ENCODE data around the gene RPS6KB2.
"Not testable (repeated sequence)": the region's sequence is repeated elsewhere in the genome, so short reads cannot be mapped to it uniquely, and the experiment has no call there.

The RPS6KB2 gene

DNA sequence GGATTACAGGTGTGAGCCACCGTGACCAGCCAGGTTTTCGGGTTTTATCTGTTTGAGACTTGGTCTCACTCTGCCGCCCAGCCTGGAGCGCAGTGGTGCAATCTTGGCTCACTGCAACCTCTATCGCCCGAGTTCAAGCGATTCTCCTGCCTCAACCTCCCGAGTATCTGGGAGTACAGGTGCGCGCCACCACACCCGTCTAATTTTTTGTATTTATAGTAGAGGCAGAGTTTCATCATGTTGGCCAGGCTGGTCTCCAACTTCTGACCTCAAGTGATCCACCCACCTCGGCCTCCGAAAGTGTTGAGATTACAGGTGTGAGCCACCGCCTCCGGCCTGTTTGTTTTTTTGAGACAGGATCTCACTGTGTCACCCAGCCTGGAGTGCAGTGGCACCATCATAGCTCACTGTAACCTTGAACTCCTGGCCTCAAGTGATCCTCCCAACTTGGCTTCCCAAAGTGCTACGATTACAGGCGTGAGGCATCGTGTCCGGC lies 882 bp upstream of the RPS6KB2 start:
- not testable (repeated sequence) for H3K4me1 ChIP-seq (ENCODE audit: control insufficient read depth, insufficient read depth, low read length); H3K9me3 ChIP-seq (ENCODE audit: control insufficient read depth, low read length); DNase-seq (ENCODE audit: low read depth); H3K27me3 ChIP-seq (replicated peaks; ENCODE audit: control insufficient read depth, insufficient read depth, low read length)
- H3K4me3 ChIP-seq (ENCODE audit: low read length): peak overlapping the region; percentile 100
- peaks cover 14% of the 10 kb centered on the region for H3K36me3 ChIP-seq (ENCODE audit: control insufficient read depth, insufficient read depth, low read length, severe bottlenecking)
- H3K9ac ChIP-seq (ENCODE audit: low read length): peak overlapping the region; percentile 99

DNA sequence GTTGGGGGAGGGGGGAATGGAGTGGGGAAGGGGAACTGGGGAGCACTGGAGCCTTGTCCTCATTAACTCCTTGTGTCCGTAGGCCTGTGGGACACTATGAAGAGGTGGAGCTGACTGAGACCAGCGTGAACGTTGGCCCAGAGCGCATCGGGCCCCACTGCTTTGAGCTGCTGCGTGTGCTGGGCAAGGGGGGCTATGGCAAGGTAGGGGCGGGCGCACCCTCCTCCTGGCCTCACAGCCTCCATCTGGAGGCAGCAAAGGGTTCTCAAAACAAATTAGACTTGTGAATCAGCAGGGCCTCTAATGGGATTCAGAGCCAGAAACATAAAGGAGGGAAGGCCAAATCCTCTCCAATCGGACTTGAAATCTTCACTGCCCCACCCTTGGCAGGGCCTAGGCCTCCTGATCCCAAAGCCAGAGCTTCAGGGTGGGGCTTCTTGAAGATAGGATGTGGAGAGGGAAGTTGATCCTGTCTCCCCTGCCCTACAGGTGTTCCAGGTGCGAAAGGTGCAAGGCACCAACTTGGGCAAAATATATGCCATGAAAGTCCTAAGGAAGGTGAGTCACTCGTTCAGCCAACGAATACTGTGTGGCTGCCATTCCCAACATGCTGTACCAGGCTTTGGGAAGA lies 859 bp downstream of the RPS6KB2 start:
- DNase-seq (ENCODE audit: low read depth): no peak
- Histone ChIP-seq H3K9ac (ENCODE audit: low read length) (peak overlapping the region; percentile 99), H3K36me3 (ENCODE audit: control insufficient read depth, insufficient read depth, low read length, severe bottlenecking) (peaks cover 32% of the 10 kb centered on the region), H3K9me3 (ENCODE audit: control insufficient read depth, low read length) (no peaks in the 10 kb centered on the region), H3K4me1 (ENCODE audit: control insufficient read depth, insufficient read depth, low read length) (peaks cover 10% of the 10 kb centered on the region), H3K4me3 (ENCODE audit: low read length) (peak overlapping the region; percentile 100), H3K27me3 (replicated peaks; ENCODE audit: control insufficient read depth, insufficient read depth, low read length) (no peaks in the 10 kb centered on the region)

DNA sequence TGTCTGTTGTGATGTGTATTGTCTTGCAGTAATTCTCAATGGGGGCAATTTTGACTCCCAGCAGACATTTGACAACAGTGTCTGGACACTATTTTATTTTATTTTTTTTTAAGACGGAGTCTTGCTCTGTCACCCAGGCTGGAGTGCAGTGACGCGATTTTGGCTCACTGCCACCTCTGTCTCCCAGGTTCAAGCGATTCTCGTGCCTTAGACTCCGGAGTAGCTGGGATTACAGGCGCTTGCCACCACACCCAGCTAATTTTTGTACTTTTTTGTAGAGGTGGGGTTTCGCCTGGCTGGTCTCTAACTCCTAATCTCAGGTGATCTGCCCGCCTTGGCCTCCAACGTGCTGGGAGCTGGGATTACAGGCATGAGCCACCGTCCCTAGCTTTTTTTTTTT lies 1.4 kb downstream of the RPS6KB2 start:
- H3K4me1 ChIP-seq (ENCODE audit: control insufficient read depth, insufficient read depth, low read length): peaks cover 10% of the 10 kb centered on the region
- DNase-seq (ENCODE audit: low read depth): no peak
- peaks cover 37% of the 10 kb centered on the region for H3K36me3 ChIP-seq (ENCODE audit: control insufficient read depth, insufficient read depth, low read length, severe bottlenecking)
- H3K27me3 ChIP-seq (replicated peaks; ENCODE audit: control insufficient read depth, insufficient read depth, low read length): no peaks in the 10 kb centered on the region
- H3K4me3 ChIP-seq (ENCODE audit: low read length): peak overlapping the region; percentile 100
- no peak overlapping the region for H3K9ac ChIP-seq (ENCODE audit: low read length)
- H3K9me3 ChIP-seq (ENCODE audit: control insufficient read depth, low read length): no peaks in the 10 kb centered on the region

DNA sequence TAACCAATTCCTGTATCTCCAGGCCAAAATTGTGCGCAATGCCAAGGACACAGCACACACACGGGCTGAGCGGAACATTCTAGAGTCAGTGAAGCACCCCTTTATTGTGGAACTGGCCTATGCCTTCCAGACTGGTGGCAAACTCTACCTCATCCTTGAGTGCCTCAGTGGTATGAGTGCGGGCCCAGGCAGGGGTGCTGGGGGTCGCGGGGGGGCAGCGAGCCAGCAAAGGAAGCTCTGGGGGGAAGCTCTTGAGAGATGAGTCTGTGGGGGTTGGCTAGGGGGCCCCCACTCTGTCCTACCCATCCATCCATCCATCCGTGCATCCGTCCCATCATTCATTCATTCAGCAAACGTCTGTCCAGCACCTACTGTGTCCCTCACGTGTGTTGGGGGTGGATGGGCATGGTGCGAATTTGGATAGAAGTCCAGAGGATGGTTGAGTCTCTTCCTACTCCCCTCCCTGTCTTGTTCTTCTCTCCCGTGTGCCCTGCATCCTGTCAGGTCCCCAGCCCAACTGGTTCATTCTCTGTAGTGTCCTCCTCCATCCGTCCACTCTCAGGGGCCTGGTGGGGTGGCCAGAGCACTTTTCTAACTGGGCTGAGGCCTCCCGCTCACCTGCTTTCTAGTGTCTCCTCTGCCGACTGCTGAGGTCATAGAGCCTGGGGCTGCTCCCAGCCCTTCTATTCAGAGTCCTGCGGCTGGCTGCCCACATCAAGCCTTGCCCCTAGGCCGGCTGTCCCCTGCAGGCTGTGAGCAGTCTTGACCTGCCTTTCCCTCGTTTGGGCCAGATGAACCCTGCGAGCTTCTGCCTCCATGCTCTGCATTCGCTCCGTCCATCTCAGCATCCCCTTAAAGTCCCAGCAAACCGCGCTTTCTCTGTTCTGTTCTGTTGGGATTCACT lies 3.3 kb downstream of the RPS6KB2 start:
- Histone ChIP-seq H3K9ac (ENCODE audit: low read length) (no peak overlapping the region), H3K4me3 (ENCODE audit: low read length) (no peak overlapping the region), H3K4me1 (ENCODE audit: control insufficient read depth, insufficient read depth, low read length) (peaks cover 10% of the 10 kb centered on the region), H3K9me3 (ENCODE audit: control insufficient read depth, low read length) (no peaks in the 10 kb centered on the region), H3K36me3 (ENCODE audit: control insufficient read depth, insufficient read depth, low read length, severe bottlenecking) (peaks cover 46% of the 10 kb centered on the region), H3K27me3 (replicated peaks; ENCODE audit: control insufficient read depth, insufficient read depth, low read length) (no peaks in the 10 kb centered on the region)
- no peak for DNase-seq (ENCODE audit: low read depth)

DNA sequence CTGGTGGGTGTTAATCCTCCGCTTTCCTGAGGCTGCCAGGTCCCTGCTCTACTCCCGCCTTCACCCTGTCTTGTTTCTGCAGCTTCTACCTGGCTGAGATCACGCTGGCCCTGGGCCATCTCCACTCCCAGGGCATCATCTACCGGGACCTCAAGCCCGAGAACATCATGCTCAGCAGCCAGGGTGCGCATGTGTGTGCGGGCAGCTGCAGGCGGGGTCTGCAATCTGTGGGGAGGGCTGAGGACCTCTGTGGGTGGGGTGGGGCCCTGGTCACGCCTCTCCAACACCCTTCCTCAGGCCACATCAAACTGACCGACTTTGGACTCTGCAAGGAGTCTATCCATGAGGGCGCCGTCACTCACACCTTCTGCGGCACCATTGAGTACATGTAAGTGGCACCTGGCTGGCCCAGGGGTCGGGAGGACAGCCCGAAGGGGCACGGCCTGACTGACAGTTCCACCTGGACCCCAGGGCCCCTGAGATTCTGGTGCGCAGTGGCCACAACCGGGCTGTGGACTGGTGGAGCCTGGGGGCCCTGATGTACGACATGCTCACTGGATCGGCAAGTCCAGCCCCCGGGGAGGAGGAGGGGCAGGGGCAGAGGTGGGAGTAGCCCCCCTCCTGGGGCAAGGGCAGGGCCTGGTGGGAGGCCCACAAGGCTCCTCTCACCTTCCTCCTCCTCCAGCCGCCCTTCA lies 4.5 kb downstream of the RPS6KB2 start:
- peaks cover 49% of the 10 kb centered on the region for H3K36me3 ChIP-seq (ENCODE audit: control insufficient read depth, insufficient read depth, low read length, severe bottlenecking)
- H3K4me1 ChIP-seq (ENCODE audit: control insufficient read depth, insufficient read depth, low read length): peaks cover 6% of the 10 kb centered on the region
- H3K9ac ChIP-seq (ENCODE audit: low read length): no peak overlapping the region
- no peak for DNase-seq (ENCODE audit: low read depth)
- no peaks in the 10 kb centered on the region for H3K27me3 ChIP-seq (replicated peaks; ENCODE audit: control insufficient read depth, insufficient read depth, low read length)
- no peak overlapping the region for H3K4me3 ChIP-seq (ENCODE audit: low read length)
- H3K9me3 ChIP-seq (ENCODE audit: control insufficient read depth, low read length): no peaks in the 10 kb centered on the region

- no peak for DNase-seq (ENCODE audit: low read depth)
- no peaks in the 10 kb centered on the region for H3K9me3 ChIP-seq (ENCODE audit: control insufficient read depth, low read length)
- no peak overlapping the region for H3K4me3 ChIP-seq (ENCODE audit: low read length)
- no peaks in the 10 kb centered on the region for H3K27me3 ChIP-seq (replicated peaks; ENCODE audit: control insufficient read depth, insufficient read depth, low read length)
- peaks cover 6% of the 10 kb centered on the region for H3K4me1 ChIP-seq (ENCODE audit: control insufficient read depth, insufficient read depth, low read length)
- no peak overlapping the region for H3K9ac ChIP-seq (ENCODE audit: low read length)
- peaks cover 55% of the 10 kb centered on the region for H3K36me3 ChIP-seq (ENCODE audit: control insufficient read depth, insufficient read depth, low read length, severe bottlenecking)
Measured at GRCh38 chr11:67433536-67434394, 5.5 kb downstream of the RPS6KB2 start.

DNA sequence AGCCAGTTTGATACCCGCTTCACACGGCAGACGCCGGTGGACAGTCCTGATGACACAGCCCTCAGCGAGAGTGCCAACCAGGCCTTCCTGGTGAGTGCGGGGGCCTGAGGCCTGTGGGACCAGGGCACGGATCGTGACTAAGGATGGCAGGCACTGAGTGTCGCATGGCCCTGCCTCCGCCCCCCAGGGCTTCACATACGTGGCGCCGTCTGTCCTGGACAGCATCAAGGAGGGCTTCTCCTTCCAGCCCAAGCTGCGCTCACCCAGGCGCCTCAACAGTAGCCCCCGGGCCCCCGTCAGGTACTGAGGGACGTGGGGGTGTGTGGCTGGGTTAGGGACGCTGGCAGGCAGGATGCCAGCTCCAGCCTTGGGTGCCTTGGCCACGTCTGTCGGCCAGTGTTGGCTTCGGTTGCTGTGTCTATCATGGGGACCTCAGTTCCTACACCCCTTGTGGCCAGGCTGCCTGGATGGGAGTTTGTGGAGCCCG lies 6.1 kb downstream of the RPS6KB2 start:
- H3K4me1 ChIP-seq (ENCODE audit: control insufficient read depth, insufficient read depth, low read length): peaks cover 7% of the 10 kb centered on the region
- H3K9me3 ChIP-seq (ENCODE audit: control insufficient read depth, low read length): no peaks in the 10 kb centered on the region
- no peaks in the 10 kb centered on the region for H3K27me3 ChIP-seq (replicated peaks; ENCODE audit: control insufficient read depth, insufficient read depth, low read length)
- no peak overlapping the region for H3K9ac ChIP-seq (ENCODE audit: low read length)
- no peak for DNase-seq (ENCODE audit: low read depth)
- peaks cover 60% of the 10 kb centered on the region for H3K36me3 ChIP-seq (ENCODE audit: control insufficient read depth, insufficient read depth, low read length, severe bottlenecking)
- no peak overlapping the region for H3K4me3 ChIP-seq (ENCODE audit: low read length)

DNA sequence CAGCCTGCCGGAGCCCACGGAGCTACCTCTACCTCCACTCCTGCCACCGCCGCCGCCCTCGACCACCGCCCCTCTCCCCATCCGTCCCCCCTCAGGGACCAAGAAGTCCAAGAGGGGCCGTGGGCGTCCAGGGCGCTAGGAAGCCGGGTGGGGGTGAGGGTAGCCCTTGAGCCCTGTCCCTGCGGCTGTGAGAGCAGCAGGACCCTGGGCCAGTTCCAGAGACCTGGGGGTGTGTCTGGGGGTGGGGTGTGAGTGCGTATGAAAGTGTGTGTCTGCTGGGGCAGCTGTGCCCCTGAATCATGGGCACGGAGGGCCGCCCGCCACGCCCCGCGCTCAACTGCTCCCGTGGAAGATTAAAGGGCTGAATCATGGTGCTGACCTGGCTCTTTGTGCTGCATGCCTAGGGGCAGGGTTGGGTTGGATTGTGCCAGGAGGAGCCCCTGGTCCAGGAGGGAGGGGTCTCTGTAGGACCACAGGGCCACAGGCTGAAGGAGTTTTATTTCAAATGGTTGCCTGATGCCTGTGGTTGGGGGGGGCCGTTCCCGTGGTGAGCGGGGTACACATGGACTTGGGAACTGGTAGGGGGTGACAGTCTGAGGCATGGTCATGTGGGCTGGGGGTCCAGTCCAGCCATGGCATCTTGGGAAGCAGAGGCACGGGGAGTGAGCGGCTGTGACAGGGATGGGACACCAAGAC lies 6.9 kb downstream of the RPS6KB2 start:
- DNase-seq (ENCODE audit: low read depth): no peak
- H3K4me1 ChIP-seq (ENCODE audit: control insufficient read depth, insufficient read depth, low read length): peaks cover 9% of the 10 kb centered on the region
- no peaks in the 10 kb centered on the region for H3K27me3 ChIP-seq (replicated peaks; ENCODE audit: control insufficient read depth, insufficient read depth, low read length)
- peaks cover 61% of the 10 kb centered on the region for H3K36me3 ChIP-seq (ENCODE audit: control insufficient read depth, insufficient read depth, low read length, severe bottlenecking)
- no peak overlapping the region for H3K9ac ChIP-seq (ENCODE audit: low read length)
- no peaks in the 10 kb centered on the region for H3K9me3 ChIP-seq (ENCODE audit: control insufficient read depth, low read length)
- no peak overlapping the region for H3K4me3 ChIP-seq (ENCODE audit: low read length)

DNA sequence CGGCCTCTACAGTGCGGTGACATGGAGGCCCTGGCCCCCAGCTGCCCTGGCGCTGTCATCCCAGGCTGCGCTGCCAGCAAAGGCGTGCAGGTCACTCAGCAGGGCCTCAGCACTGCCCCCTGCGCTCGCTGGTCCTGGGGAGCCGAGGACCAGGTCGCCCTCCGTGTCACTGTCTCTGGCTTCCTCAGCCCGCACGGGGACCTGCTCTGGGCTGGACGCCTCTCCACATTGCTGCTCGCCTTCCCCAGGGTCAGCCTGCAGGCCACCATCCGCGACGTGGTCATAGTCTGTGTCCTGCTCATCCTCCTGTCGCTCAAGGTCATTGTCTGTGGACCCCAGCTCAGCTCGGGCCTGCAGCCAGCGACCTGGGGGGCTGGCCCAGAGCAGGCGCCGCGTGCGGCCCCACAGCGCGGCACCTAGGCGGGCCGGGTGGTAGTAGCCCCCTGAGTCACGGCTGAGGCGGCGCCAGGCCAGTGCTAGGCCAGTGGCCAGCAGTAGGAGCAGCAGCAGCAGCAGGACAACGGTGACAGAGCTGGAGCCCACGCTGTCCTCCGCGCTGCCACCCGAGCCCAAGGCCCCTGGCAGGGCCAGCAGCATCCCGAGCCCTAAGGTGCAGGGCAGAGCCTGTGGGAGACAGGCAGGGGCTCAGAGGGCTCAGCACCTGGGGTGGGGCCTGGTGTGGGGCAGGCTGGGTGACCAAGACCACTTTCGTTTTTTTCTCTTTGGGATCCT lies 7.6 kb downstream of the RPS6KB2 start:
- no peak overlapping the region for H3K4me3 ChIP-seq (ENCODE audit: low read length)
- DNase-seq (ENCODE audit: low read depth): no peak
- H3K36me3 ChIP-seq (ENCODE audit: control insufficient read depth, insufficient read depth, low read length, severe bottlenecking): peaks cover 66% of the 10 kb centered on the region
- no peaks in the 10 kb centered on the region for H3K9me3 ChIP-seq (ENCODE audit: control insufficient read depth, low read length)
- peaks cover 9% of the 10 kb centered on the region for H3K4me1 ChIP-seq (ENCODE audit: control insufficient read depth, insufficient read depth, low read length)
- no peak overlapping the region for H3K9ac ChIP-seq (ENCODE audit: low read length)
- no peaks in the 10 kb centered on the region for H3K27me3 ChIP-seq (replicated peaks; ENCODE audit: control insufficient read depth, insufficient read depth, low read length)

All from adipocyte (in vitro differentiated cells).